Effector memory CD4-positive, alpha-beta T cell (primary cell): ENCODE measurements around the gene VPREB3.
A peak's percentile ranks its signal among the peaks of the same experiment; 100 is the strongest.

Experiments used
- DNase-seq, 3 donors: peaks; one replicate each; pipeline ENCODE4 v3.0.0-alpha.2; 2020
- H3K27ac ChIP-seq: 2 replicates; pipeline ENCODE4 v1.7.0; 2013; ENCODE audit warnings: mild to moderate bottlenecking, low read length, moderate library complexity; ENCODE audit not compliant: insufficient read depth, poor library complexity, severe bottlenecking
- H3K27me3 ChIP-seq: replicated peaks from 2 replicates; pipeline ENCODE4 v1.7.0; 2013; ENCODE audit warnings: mild to moderate bottlenecking, low read length; ENCODE audit not compliant: insufficient read depth, control insufficient read depth, poor library complexity, severe bottlenecking
- H3K36me3 ChIP-seq: 2 replicates; pipeline ENCODE4 v1.7.0; 2013; ENCODE audit warnings: mild to moderate bottlenecking, low read length, moderate library complexity; ENCODE audit not compliant: control insufficient read depth, insufficient read depth
- H3K4me1 ChIP-seq: 2 replicates; pipeline ENCODE4 v1.7.0; 2013; ENCODE audit warnings: low read length, mild to moderate bottlenecking; ENCODE audit not compliant: control insufficient read depth, insufficient read depth, poor library complexity, severe bottlenecking
- H3K4me3 ChIP-seq: 2 replicates; pipeline ENCODE4 v1.7.0; 2013; ENCODE audit warnings: low read length, low read depth, mild to moderate bottlenecking; ENCODE audit not compliant: insufficient read depth, poor library complexity, severe bottlenecking
- H3K9me3 ChIP-seq: 2 replicates; pipeline ENCODE4 v1.7.0; 2013; ENCODE audit warnings: mild to moderate bottlenecking, low read length, moderate library complexity; ENCODE audit not compliant: control insufficient read depth

Gene VPREB3

GRCh38 chr22:23753385-23753784 is 840 bp downstream of the VPREB3 start:
- H3K27ac ChIP-seq = no peak overlapping the region
- H3K4me3 ChIP-seq = no peak overlapping the region
- no peaks in the 10 kb centered on the region for H3K27me3 ChIP-seq
- H3K36me3 ChIP-seq = no peaks in the 10 kb centered on the region
- H3K9me3 ChIP-seq = no peaks in the 10 kb centered on the region
- peaks cover 11% of the 10 kb centered on the region for H3K4me1 ChIP-seq
- DNase-seq = no peak

GRCh38 chr22:23752750-23753149 is 1.5 kb downstream of the VPREB3 start:
- H3K27me3 ChIP-seq = no peaks in the 10 kb centered on the region
- DNase-seq = no peak
- H3K36me3 ChIP-seq = no peaks in the 10 kb centered on the region
- peaks cover 11% of the 10 kb centered on the region for H3K4me1 ChIP-seq
- H3K27ac ChIP-seq = no peak overlapping the region
- no peak overlapping the region for H3K4me3 ChIP-seq
- H3K9me3 ChIP-seq = no peaks in the 10 kb centered on the region

- Histone ChIP-seq H3K27ac (no peak overlapping the region), H3K4me1 (peaks cover 11% of the 10 kb centered on the region), H3K27me3 (no peaks in the 10 kb centered on the region), H3K9me3 (no peaks in the 10 kb centered on the region), H3K36me3 (no peaks in the 10 kb centered on the region), H3K4me3 (no peak overlapping the region)
- no peak for DNase-seq
Measured at GRCh38 chr22:23752090-23752691, 2.0 kb downstream of the VPREB3 start.

- H3K4me3 ChIP-seq = peak overlapping the region; percentile 70
- no peak for DNase-seq
- peaks cover 11% of the 10 kb centered on the region for H3K4me1 ChIP-seq
- H3K27ac ChIP-seq = peak overlapping the region; percentile 51
- no peaks in the 10 kb centered on the region for H3K36me3 ChIP-seq
- H3K27me3 ChIP-seq = no peaks in the 10 kb centered on the region
- no peaks in the 10 kb centered on the region for H3K9me3 ChIP-seq
Measured at GRCh38 chr22:23751441-23751996, 2.7 kb downstream of the VPREB3 start.

GRCh38 chr22:23750714-23751440 is 3.3 kb downstream of the VPREB3 start, which contains the start of gene ZNF70:
ZNF70 (minus strand) TSS chr22:23751112; CDS start chr22:23745140, 5,972 bp downstream.
- Histone ChIP-seq H3K36me3 (no peaks in the 10 kb centered on the region), H3K27ac (peak within 1 kb of the TSS; percentile 51), H3K4me3 (peak within 1 kb of the TSS; percentile 70), H3K9me3 (no peaks in the 10 kb centered on the region), H3K27me3 (no peaks in the 10 kb centered on the region), H3K4me1 (peaks cover 11% of the 10 kb centered on the region)
- peak; percentile 73 to 76 (median 74) for DNase-seq

GRCh38 chr22:23750367-23750713 is 3.9 kb downstream of the VPREB3 start:
- Histone ChIP-seq H3K9me3 (no peaks in the 10 kb centered on the region), H3K27ac (peak overlapping the region; percentile 21), H3K36me3 (no peaks in the 10 kb centered on the region), H3K4me3 (peak overlapping the region; percentile 58), H3K4me1 (peaks cover 11% of the 10 kb centered on the region), H3K27me3 (no peaks in the 10 kb centered on the region)
- DNase-seq = no peak

GRCh38 chr22:23749841-23750301 is 4.4 kb downstream of the VPREB3 start:
- Histone ChIP-seq H3K4me3 (no peak overlapping the region), H3K4me1 (peaks cover 11% of the 10 kb centered on the region), H3K9me3 (no peaks in the 10 kb centered on the region), H3K27me3 (no peaks in the 10 kb centered on the region), H3K27ac (no peak overlapping the region), H3K36me3 (peaks cover 1% of the 10 kb centered on the region)
- no peak for DNase-seq

GRCh38 chr22:23745791-23746190 is 8.4 kb downstream of the VPREB3 start:
- Histone ChIP-seq H3K4me1 (peaks cover 6% of the 10 kb centered on the region), H3K9me3 (no peaks in the 10 kb centered on the region), H3K27me3 (no peaks in the 10 kb centered on the region), H3K4me3 (no peak overlapping the region), H3K27ac (no peak overlapping the region), H3K36me3 (peaks cover 17% of the 10 kb centered on the region)
- DNase-seq = no peak

- Histone ChIP-seq H3K27ac (no peak overlapping the region), H3K36me3 (peaks cover 17% of the 10 kb centered on the region)
Measured at GRCh38 chr22:23744485-23744884, 9.7 kb downstream of the VPREB3 start.

GRCh38 chr22:23744001-23744400 is 10.2 kb downstream of the VPREB3 start:
- Histone ChIP-seq H3K27ac (no peak overlapping the region), H3K27me3 (no peaks in the 10 kb centered on the region), H3K4me1 (no peaks in the 10 kb centered on the region), H3K36me3 (peaks cover 17% of the 10 kb centered on the region), H3K4me3 (no peak overlapping the region), H3K9me3 (no peaks in the 10 kb centered on the region)
- DNase-seq = no peak

More at GRCh38 chr22:23744485-23744884, 9.7 kb downstream of the VPREB3 start:
- DNase-seq = no peak
- no peaks in the 10 kb centered on the region for H3K27me3 ChIP-seq
- no peak overlapping the region for H3K4me3 ChIP-seq
- no peaks in the 10 kb centered on the region for H3K4me1 ChIP-seq
- H3K9me3 ChIP-seq = no peaks in the 10 kb centered on the region
